ENCODE data around the gene ASB6.

DNA sequence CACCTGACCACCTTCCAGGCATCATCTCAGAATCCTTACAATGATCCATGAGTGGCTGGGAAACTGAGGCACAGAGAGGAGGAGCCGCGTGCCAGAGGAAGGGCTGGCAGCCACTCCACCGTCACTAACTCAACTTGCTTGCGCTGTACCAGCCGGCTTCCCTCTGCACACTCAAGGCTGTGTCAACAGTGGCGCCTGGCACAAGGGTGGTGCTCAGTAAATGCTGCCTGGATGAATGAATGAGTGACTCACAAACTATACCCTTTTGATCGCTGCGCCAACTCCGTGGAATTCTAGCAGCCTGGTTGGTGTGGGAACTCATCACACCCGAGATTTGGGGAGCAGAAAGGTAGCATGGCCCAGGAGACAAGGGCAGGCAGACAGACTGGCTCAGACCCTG, 45.4 kb upstream of the ASB6 start:
- TF ChIP-seq CTCF (IDR thresholded peaks at IDR 0.05; ENCODE audit: insufficient read depth, low read length): no peak
- no peak for TF ChIP-seq POLR2AphosphoS5 (IDR thresholded peaks at IDR 0.05; ENCODE audit: low read depth)
- TF ChIP-seq GABPA (IDR thresholded peaks at IDR 0.05; ENCODE audit: low read depth): no peak

Measured in HL-60 (cell line).